WTC11 (cell line): ENCODE results near the gene RFC5. TPM values are rescaled to one million over a fixed set of nuclear protein-coding genes. Genes with fewer than 3 reads are reported as not detected.

Experiments
- ATAC-seq: fragments of 200-7000 bp; cut with Tn5 transposase; 2 replicates; pipeline ENCODE4 v1.10.0; 2021; ENCODE audit warnings: mild to moderate bottlenecking, moderate library complexity
- CTCF ChIA-PET: fragments of 300-600 bp; sonication (Branson Sonifier 250); formaldehyde crosslinking; loops from one replicate; lab custom pipeline; 2021; ENCODE audit warnings: antibody characterized with exemption; lab: Charles Lee
- POLR2A ChIA-PET: fragments of 350-600 bp; sonication (Branson Sonifier 250); formaldehyde crosslinking; loops from one replicate; lab custom pipeline; 2021; ENCODE audit warnings: antibody characterized with exemption; lab: Charles Lee
- DNase-seq: peaks from one replicate; pipeline ENCODE4 v3.0.0; 2021; ENCODE audit warnings: low spot score
- H3K27ac Mint-ChIP-seq: 2 replicates; pipeline ENCODE4 v1.8.0; 2021; ENCODE audit warnings: mixed read lengths
- H3K27me3 Mint-ChIP-seq: 2 replicates; pipeline ENCODE4 v1.8.0; 2021; ENCODE audit warnings: low read depth, mild to moderate bottlenecking, moderate library complexity, mixed read lengths
- H3K36me3 Mint-ChIP-seq: 2 replicates; pipeline ENCODE4 v1.8.0; 2021; ENCODE audit warnings: mixed read lengths
- H3K4me1 Mint-ChIP-seq: 2 replicates; pipeline ENCODE4 v1.8.0; 2022; ENCODE audit warnings: mixed read lengths
- H3K4me3 Mint-ChIP-seq: 2 replicates; pipeline ENCODE4 v1.8.0; 2021; ENCODE audit warnings: mild to moderate bottlenecking, moderate library complexity, mixed read lengths
- H3K9me3 Mint-ChIP-seq: 2 replicates; pipeline ENCODE4 v1.8.0; 2021; ENCODE audit warnings: mixed read lengths
- AR ChIP-seq: fragments of 250-450 bp; sonication (Bioruptor Pico); IDR thresholded peaks from 2 replicates; pipeline ENCODE4 v1.9.0; 2021; ENCODE audit warnings: mild to moderate bottlenecking
- ARID4B ChIP-seq: sonication (generic); formaldehyde crosslinking; IDR thresholded peaks from 2 replicates; pipeline ENCODE4 v1.8.0; 2023; ENCODE audit warnings: missing genetic modification reagents, mild to moderate bottlenecking, borderline replicate concordance
- ATF1 ChIP-seq: sonication (generic); formaldehyde crosslinking; IDR thresholded peaks from 2 replicates; pipeline ENCODE4 v1.8.1; 2023; ENCODE audit warnings: mild to moderate bottlenecking, moderate library complexity, missing genetic modification reagents
- HMGXB4 ChIP-seq: sonication (generic); formaldehyde crosslinking; IDR thresholded peaks from 2 replicates; pipeline ENCODE4 v1.8.1; 2023; ENCODE audit warnings: mild to moderate bottlenecking, moderate library complexity, missing genetic modification reagents
- NR3C1 ChIP-seq: sonication (generic); formaldehyde crosslinking; conservative IDR thresholded peaks from 2 replicates; pipeline ENCODE4 v1.8.1; 2023; ENCODE audit warnings: low read depth, mild to moderate bottlenecking, missing genetic modification reagents
- PREB ChIP-seq: sonication (generic); formaldehyde crosslinking; IDR thresholded peaks from 2 replicates; pipeline ENCODE4 v1.8.1; 2022; ENCODE audit warnings: mild to moderate bottlenecking, missing genetic modification reagents, moderate library complexity, borderline replicate concordance
- SMAD4 ChIP-seq: sonication (generic); formaldehyde crosslinking; IDR thresholded peaks from 2 replicates; pipeline ENCODE4 v1.8.0; 2022; ENCODE audit warnings: mild to moderate bottlenecking, missing genetic modification reagents
- SP1 ChIP-seq: sonication (generic); formaldehyde crosslinking; conservative IDR thresholded peaks from 2 replicates; pipeline ENCODE4 v1.8.1; 2022; ENCODE audit warnings: missing genetic modification reagents
- TP53 ChIP-seq: sonication (generic); formaldehyde crosslinking; IDR thresholded peaks from 2 replicates; pipeline ENCODE4 v1.8.1; 2023; ENCODE audit warnings: mild to moderate bottlenecking, missing genetic modification reagents
- USF2 ChIP-seq: sonication (generic); formaldehyde crosslinking; IDR thresholded peaks from 2 replicates; pipeline ENCODE4 v1.8.1; 2023; ENCODE audit warnings: mild to moderate bottlenecking, missing genetic modification reagents, moderate library complexity
- ZNF138 ChIP-seq: sonication (generic); formaldehyde crosslinking; conservative IDR thresholded peaks from 2 replicates; pipeline ENCODE4 v1.8.1; 2022; ENCODE audit warnings: mild to moderate bottlenecking, moderate library complexity, missing genetic modification reagents
- ZNF416 ChIP-seq: fragments of 250-450 bp; sonication (Bioruptor Pico); IDR thresholded peaks from 2 replicates; pipeline ENCODE4 v1.9.0; 2021; ENCODE audit warnings: mild to moderate bottlenecking, inconsistent platforms
- ZNF425 ChIP-seq: fragments of 250-450 bp; sonication (Bioruptor Pico); conservative IDR thresholded peaks from 2 replicates; pipeline ENCODE4 v1.9.0; 2021; ENCODE audit warnings: mild to moderate bottlenecking
- total RNA-seq: library from RNA; stranded (reverse); gene quantifications from 3 replicates; pipeline ENCODE4 v1.2.3, GENCODE V29; 2021

RFC5 gene
- total RNA-seq, 1 experiment from 2014 or later, result 35.2 TPM

- no peaks in the 10 kb centered on the region for H3K27me3 Mint-ChIP-seq
- H3K36me3 Mint-ChIP-seq, result peaks cover 81% of the 10 kb centered on the region
- POLR2A ChIA-PET, result interaction anchor here (1.0 kb wide), 1 partner anchor 10 kb away, joined by 3 read pairs; no protein-coding TSS in a partner anchor
- H3K9me3 Mint-ChIP-seq, result no peaks in the 10 kb centered on the region
- CTCF ChIA-PET, result no interaction called here
- TF ChIP-seq SP1 (CRISPR knock-in tag), result no peak
- no peak for TF ChIP-seq AR
- TF ChIP-seq ATF1, result no peak
- TF ChIP-seq ZNF416 (CRISPR knock-in tag), result no peak
- TF ChIP-seq ZNF425 (CRISPR knock-in tag), result no peak
- TF ChIP-seq SMAD4 (CRISPR knock-in tag), result no peak
- TF ChIP-seq NR3C1 (CRISPR knock-in tag), result no peak
- TF ChIP-seq PREB (CRISPR knock-in tag), result no peak
- TF ChIP-seq USF2 (CRISPR knock-in tag), result no peak
- no peak for TF ChIP-seq ARID4B (CRISPR knock-in tag)
- no peak for TF ChIP-seq TP53 (CRISPR knock-in tag)
- no peak for TF ChIP-seq HMGXB4 (CRISPR knock-in tag)
- no peak for TF ChIP-seq ZNF138 (CRISPR knock-in tag)
- TF ChIP-seq, all 79 proteins: peak for 0
- no peak overlapping the region for H3K4me3 Mint-ChIP-seq
- ATAC-seq (no peak), DNase-seq (no peak)
- peak overlapping the region; percentile 74; the same call in 1 of the 2 replicates for H3K27ac Mint-ChIP-seq
- H3K4me1 Mint-ChIP-seq, result peaks cover 10% of the 10 kb centered on the region
These were observed 6.2 kb downstream of the RFC5 start for GRCh38 chr12:118022728-118023109.
